HG02610 (cell line): ENCODE measurements around the gene LCOR.
"Not testable (repeated sequence)": the region's sequence is repeated elsewhere in the genome, so short reads cannot be mapped to it uniquely, and the experiment has no call there.

Experiments used
- ATAC-seq: cut with Tn5 transposase; IDR thresholded peaks from one replicate; pipeline ENCODE4 v1.9.1; 2021; ENCODE audit warnings: mild to moderate bottlenecking, moderate library complexity; ENCODE audit not compliant: unreplicated experiment

The LCOR gene

DNA sequence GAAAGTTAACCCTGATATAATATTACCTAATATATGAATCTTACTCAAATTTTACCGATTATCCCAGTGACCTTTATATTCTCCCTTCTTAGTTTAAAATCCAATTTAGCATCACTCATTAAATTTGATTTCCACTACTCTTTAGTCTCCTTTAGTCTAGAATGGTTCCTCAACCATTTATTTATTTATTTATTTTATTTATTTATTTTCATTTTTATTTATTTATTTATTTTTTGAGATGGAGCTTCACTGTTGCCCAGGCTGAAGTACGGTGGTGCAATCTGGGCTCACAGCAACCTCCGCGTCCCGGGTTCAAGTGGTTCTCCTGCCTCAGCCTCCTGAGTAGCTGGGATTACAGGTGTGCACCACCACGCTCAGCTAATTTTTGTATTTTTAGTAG, 92.8 kb downstream of the LCOR start:
- no peak for ATAC-seq

GRCh38 chr10:96930469-96930868, 98.4 kb downstream of the LCOR start:
- no peak for ATAC-seq

DNA sequence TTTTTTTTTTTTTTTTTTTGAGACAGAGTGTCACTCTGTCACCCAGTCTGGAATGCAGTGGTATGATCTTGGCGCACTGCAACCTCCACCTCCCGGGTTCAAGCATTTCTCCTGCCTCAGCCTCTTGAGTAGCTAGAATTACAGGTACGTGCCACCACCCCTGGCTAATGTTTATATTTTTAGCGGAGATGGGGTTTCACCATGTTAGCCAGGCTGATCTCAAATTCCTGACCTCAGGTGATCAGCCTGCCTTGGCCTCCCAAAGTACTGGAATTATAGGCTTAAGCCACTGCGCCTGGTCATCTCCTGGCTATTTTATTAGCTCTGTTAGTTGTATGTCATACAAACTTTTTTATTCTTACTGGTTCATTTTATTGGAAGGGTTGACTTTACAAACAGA, 103.0 kb downstream of the LCOR start:
- no peak for ATAC-seq

- ATAC-seq = no peak
Measured at GRCh38 chr10:96935810-96936209, 103.7 kb downstream of the LCOR start.

DNA sequence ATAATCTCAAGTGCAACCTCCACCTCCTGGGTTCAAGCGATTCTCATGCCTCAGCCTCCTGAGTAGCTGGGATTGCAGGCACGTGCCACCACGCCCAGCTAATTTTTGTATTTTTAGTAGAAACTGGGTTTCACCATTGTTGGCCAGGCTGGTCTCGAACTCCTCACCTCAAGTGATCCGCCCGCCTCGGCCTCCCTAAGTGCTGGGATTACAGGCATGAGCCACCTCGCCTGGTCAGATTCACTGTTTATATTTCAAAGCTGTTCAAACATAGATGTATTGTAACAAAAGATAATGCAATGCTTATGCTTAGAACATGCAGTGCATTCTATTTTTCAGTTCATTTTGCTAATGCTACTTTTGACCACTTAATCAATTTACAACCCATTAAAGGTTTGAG, 111.1 kb downstream of the LCOR start:
- not testable (repeated sequence) for ATAC-seq

DNA sequence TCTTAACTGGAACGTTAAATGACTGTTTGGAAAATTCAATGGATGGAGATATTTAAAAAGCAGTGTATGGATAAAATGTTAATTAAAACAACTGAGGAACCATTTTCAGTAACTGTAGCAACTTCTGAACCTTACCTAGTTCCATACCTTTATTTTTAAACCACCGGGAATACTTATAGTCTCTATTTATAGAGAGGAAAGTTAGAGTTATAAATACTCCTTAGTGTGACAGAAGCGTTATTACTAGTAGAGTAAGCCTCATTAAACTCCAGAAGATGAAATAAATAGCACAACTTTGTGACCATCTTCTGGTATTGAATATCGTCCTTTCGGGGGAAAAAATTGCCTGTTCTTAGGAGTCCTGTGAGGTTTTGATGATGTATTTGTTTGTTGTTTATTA, 114.9 kb downstream of the LCOR start:
- no peak for ATAC-seq

DNA sequence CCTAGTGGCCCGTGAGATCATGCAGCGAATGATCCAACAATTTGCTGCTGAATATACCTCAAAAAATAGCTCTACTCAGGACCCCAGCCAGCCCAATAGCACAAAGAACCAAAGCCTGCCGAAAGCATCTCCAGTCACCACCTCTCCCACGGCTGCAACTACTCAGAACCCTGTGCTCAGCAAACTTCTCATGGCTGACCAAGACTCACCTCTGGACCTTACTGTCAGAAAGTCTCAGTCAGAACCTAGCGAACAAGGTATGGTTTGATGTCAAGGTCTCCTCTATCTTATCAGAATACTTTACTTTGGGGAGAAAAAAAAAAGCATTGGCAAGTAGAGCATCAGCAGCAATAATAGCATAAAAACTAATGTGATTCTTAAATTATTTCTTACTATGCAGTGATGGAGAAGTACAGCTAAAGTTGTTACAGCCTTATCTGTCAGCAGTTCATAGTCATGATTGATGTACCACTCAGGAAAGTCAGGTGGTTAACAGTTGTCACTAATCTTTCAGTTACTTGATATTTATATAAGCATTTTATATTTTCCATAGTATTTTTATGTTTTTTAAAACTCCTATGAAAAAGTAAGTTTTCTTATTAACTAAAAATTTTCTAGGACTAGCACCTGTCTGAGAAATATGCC, 117.1 kb downstream of the LCOR start:
- no peak for ATAC-seq

GRCh38 chr10:96951954-96952353, 119.9 kb downstream of the LCOR start:
- no peak for ATAC-seq

DNA sequence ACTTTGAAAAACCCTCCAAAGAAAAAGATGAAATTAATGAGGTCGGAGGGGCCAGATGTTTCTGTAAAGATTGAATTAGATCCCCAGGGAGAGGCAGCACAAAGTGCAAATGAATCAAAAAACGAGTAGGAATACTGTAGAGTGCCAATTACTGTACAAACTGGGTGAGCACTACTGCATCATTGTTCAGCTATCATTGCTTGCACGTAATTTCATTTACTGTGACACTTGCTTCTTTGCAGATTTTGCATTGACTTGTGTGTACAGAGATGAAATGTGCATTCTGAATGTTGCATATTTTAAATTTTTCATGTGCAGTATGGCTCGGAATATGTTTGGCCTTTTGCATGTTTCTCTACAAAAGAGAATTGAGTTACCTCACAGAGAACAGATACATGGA, 123.7 kb downstream of the LCOR start:
- no peak for ATAC-seq

DNA sequence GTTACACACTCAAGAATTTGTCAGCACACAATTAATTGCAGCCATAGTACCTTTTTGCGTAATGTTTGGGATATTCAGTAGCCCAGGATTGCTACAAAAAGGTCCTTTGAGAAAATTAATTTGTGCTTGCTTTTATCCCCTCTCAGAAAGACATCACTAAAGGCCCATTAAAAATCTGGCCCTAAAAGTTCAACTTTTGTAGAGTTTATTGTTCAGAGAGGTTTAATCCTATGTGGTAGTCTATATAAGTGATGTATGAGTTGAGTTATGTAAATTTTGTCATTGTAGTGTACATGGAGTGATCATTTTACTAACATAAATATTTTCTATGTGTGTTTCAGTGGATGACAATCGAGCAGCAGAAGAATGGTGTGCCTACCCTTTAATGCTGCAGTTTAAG, 126.0 kb downstream of the LCOR start:
- ATAC-seq = no peak

- ATAC-seq = no peak
Measured at GRCh38 chr10:96959733-96960132, 127.6 kb downstream of the LCOR start.

GRCh38 chr10:96960872-96961271, 128.8 kb downstream of the LCOR start:
- no peak for ATAC-seq

DNA sequence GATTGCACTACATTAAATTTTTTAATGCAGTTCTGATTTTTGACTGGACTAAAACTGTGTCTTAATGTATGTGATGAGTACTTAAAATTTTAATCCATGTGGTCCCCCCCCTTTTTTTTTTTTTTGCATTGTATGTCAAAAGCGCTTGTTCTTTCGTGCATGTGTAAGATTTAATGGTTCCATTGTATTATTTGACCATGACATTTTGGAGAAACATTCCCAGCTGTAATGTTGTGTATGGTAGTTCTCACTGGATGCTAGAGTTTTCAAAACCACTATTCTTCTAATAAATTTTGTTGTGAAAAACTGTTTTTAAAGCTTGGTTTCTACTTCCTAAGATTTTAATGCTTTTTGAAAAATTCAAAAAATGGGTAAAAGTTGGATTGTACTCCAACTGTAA, 132.0 kb downstream of the LCOR start:
- no peak for ATAC-seq

- no peak for ATAC-seq
Measured at GRCh38 chr10:96967847-96968246, 135.7 kb downstream of the LCOR start.

- ATAC-seq = no peak
Measured at GRCh38 chr10:96968682-96969423, 136.8 kb downstream of the LCOR start.

DNA sequence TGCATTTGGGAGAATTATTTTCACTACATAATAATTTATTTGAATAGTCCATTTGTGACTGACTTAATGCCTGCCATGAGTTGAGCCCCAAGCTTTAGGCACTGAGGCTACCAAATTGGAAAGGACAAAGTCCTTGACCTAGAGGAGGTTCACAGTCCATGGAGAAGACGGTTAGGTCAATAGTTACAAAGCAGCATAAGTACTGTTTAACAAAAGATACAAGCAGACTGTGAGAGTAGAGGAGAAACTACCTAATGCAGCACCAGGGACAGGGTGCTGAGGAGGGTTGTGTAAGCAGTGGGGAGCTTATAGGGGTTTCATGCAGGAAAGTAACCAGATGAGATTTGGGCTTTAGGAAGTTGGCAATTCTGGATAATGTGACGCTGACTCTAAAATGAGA, 139.2 kb downstream of the LCOR start:
- ATAC-seq = no peak

- ATAC-seq = no peak
Measured at GRCh38 chr10:96972264-96972663, 140.2 kb downstream of the LCOR start.

GRCh38 chr10:96973809-96974747, 142.0 kb downstream of the LCOR start:
- ATAC-seq = no peak

DNA sequence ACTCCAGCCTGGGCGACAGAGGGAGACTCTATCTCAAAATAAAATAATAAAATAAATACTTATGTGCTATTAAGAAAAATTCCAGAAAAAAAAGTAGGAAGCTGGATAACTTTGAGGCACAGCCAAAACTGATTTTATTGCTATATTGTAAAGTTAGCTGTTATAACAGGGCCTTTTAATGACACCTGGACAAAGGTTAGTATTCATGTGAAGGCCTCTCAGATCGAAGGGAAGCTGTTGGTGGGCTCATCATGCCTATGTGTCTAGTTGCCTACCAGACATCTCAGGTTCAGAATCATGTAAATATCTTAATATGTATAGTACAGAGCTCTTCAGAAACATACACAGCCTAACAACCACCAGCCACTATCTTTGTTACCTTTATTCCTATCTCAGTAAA, 143.0 kb downstream of the LCOR start:
- no peak for ATAC-seq

GRCh38 chr10:96978621-96979154, 146.6 kb downstream of the LCOR start:
- ATAC-seq = peak; percentile 84

GRCh38 chr10:96982149-96982930, 150.2 kb downstream of the LCOR start:
- no peak for ATAC-seq
